ENCODE results near the gene STRIP2.
A peak's percentile ranks its signal among the peaks of the same experiment; 100 is the strongest.
"Not testable (repeated sequence)": the region's sequence is repeated elsewhere in the genome, so short reads cannot be mapped to it uniquely, and the experiment has no call there.

Gene STRIP2

DNA sequence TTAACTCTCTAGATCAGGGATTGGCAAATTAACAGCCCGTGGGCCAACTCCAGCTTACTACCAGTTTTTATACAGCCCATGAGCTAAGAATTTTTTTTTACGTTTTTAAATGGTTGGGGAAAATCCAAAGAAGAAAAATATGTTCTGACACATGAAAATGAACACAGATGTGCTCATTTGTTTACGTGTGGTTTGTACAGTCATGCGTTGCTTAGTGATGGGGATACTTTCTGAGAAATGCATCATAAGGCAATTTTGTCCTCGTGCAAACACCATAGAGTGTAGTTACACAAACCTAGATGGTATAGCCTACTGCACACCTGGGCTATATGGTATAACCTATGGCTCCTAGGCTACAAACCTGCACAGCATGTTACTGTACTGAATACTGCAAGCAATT lies 59.8 kb downstream of the STRIP2 start:
- DNase-seq (ENCODE audit: low read depth in 2 of 2), result no peak

DNA sequence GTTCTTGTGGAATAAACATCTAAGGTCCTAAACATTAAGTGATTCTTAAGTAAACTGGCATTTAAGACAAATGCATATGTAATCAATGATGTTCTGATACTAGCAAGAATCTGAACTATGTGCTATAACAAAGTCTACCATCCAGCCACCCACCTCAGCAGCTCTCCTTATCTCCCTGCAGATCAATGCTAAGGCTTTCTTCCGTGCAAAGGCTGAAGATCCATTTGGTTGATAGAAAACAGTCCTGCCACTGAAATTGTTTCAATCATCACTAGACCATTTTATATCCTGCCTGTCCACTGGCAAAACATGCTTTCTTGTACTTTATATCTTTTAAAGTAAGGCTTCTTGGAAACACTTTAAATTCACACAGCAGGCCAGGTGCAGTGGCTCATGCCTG lies 61.8 kb downstream of the STRIP2 start:
- no peak for DNase-seq (ENCODE audit: low read depth in 2 of 2)

DNA sequence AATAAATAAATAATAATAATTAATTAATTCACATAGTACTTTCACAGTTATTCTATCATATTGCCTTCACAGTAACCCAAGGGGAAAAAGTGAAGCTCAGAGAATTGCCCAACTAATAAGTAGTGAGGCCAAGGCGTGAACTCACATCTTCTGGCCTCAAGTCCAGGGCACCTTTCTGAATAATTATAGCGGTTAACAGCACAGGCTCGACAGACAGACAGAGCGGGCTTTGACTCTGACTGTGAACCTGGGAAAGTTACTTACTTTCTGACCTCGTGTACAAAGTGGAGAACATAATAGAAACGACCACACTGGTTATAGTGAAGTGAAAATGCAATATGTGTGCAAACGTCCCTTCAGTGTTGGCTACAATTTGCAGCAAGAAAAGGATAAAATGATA lies 62.4 kb downstream of the STRIP2 start:
- DNase-seq (ENCODE audit: low read depth in 2 of 2), result no peak

DNA sequence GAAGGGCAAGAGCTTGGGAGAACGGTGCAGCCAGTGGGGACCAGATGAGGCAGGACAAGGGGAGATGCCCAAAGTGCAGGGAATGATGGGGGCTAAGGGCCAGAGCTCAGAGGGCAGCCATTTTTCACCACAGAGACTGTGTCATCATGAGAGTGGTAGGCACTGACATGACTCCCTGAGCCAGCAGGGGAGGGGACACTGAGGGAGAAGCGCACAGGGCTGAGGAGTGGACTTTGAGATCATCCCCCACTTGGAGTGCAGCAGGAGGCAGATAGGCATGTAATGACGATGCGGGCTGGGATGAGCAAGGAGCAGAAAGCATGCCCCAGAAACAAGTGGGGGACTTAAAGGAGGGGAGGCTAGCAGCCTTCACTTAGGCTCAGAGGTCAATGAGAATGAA lies 62.9 kb downstream of the STRIP2 start:
- no peak for DNase-seq (ENCODE audit: low read depth in 2 of 2)

DNA sequence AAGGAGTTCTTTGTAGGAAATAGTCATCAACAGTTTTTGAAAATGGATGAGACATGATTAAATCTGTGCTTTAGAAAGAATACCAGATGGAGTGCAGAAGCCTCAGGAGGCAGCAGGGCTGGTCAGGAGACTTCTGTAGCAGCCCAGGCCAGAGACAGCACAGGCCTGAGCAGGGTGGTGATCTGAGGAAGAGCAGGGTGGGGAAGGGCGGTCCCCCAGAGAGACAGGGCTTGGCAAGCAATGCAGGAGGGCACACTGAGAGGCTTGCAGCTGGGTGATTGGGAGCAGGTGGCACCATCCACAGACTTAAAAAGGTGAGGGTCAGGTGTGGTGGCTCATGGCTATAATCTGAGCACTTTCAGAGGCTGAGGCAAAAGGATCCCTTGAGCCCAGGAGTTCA lies 63.8 kb downstream of the STRIP2 start:
- no peak for DNase-seq (ENCODE audit: low read depth in 2 of 2)

DNA sequence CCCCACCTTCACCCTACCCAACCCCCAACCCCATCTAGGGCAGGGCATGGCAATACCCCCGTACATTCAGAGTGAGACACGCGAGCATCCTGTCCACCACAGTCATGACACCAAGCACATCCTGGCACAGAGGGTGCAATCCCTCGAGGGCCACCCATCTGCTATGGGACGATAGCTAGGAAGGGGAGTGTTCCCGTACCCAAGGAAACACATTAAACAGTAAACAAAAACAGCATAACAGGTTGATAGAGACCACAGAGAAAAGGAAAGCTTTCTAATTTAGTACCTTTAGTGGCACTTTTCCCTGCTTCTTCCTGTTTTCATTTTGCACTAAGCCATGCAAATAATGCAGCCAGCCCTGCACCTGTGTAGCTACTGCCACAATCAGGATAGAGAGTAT lies 65.8 kb downstream of the STRIP2 start:
- DNase-seq (ENCODE audit: low read depth in 2 of 2), result no peak

DNA sequence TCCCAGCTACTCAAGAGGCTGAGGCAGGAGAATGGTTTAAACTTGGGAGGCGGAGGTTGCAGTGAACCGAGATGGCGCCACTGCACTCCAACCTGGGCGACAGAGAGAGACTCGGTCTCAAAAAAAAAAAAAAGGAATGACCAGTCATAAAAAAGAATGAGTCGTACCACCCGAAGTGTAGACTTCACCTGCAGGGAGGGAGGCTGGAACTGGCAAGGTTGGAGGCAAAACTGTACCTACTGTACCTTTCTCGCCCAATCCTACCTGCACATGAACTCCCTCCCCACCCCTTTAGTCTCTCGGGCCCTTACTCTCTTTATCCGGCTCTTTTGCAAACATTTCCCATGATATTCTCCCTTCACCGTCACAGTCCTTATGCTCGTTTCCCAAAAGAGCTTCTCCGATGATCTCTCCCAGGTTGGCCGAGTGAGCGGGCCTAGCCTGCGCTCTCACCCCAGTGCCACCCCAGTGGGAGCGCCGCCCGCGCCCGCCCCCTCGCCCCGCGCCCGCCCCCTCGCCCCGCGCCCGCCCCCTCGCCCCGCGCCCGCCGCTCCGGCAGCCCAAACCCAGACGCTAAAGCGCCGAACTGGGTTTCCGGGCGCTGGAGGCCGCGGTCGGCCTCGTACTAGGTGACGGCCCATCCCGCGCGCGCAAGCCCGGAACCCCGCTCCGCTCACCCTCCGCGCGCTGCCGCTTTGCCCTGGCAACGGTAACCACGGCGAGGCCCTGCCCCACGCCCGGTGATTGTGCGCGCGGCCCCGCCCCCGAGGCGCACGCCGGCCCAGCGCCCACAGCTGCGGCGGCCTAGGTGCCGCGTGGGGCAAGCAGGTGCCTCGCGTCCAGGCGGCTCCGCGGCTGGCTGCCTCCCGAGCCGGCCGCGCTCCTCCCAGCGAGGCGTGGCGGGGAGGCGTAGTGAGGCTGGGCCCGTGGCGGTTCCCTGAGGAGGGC lies 67.8 kb downstream of the STRIP2 start, which contains the start of gene SMKR1:
Gene SMKR1, plus strand, starts transcription at position 772 of the 948 bp plus-strand sequence. CDS start 294 bp downstream, outside the sequence.
- peak; percentile 78 to 82 for DNase-seq (ENCODE audit: low read depth in 2 of 2)

DNA sequence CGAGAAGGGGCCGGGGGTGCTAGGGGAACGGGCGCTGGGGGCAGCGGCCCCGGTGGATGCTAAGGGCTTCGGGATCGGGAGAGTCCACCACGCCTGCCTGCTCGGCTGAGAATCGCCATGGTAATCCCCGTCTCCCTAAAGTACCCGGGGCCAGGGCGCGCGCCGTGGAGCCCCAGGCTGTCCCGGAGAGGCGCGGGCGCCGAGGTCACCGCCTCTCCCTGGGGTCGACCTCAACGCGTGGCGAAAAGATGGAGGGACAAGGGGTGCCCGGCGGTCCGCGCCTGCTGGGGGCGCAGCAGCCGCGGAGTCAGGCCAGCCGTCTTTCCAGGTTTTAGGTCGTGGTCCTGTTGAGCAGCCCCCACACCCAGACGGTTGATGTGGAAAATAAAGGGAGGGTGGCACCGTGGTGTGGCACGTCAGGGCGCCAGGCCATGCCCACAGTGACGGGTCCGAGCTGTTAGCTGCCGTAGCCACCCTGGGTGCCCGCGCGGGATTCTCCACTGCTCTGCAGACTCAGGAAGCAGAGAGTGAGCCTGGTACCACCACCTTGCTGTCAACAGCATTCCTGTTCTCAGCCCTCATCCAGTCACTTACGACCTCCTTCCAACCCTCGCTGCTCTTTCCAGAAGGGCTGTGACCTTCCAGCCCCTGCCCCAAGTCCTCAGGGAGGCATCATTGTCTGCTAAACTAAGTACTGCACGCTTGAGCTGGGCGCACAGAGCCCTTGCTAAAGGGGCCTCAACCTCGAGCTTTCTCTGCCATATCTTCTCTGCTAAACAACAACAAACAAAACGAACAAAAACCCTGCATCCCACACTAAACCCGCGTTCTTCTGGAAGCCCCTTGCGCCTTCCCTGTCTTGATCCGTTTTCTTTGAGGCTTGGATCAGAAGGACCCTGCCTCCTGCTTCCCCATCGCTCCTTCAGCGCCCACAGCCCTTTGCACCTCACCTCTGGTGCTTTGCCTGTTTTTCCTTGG lies 68.8 kb downstream of the STRIP2 start:
- DNase-seq (ENCODE audit: low read depth in 2 of 2), result peak in 1 of 2 donors; percentile 7

DNA sequence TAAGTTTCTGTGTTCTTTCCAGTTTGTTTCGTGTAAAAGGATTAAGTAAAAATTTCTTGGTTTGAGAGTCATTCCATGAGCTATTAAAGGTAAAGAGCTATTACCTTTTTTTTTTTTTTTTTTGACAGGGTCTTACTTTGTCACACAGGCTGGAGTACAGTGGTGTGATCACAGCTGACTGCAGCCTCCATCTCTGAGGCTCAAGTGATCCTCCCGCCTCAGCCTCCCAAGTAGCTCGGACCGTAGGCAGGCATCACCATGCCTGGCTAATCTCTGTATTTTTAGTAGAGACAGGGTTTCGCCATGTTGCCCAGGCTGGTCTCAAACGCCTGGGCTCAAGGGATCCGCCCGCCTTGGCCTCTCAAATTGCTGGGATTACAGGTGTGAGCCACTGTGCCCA lies 69.5 kb downstream of the STRIP2 start:
- no peak for DNase-seq (ENCODE audit: low read depth in 2 of 2)

DNA sequence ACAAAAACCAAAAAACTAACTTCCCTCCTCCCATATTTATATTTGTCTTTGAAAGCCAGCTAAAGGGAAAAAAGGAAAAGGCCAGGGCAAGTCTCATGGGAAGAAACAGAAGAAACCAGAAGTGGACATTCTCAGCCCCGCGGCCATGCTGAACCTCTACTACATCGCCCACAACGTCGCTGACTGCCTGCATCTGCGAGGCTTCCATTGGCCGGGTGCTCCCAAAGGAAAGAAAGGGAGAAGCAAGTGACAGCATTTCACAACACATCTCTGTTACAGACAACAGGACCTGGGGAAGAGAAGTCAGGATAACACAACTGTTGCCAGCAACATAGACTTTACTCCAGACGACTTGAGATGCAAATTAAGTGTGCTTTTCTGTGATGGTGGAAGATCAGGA lies 78.0 kb downstream of the STRIP2 start:
- DNase-seq (ENCODE audit: low read depth in 2 of 2), result no peak

DNA sequence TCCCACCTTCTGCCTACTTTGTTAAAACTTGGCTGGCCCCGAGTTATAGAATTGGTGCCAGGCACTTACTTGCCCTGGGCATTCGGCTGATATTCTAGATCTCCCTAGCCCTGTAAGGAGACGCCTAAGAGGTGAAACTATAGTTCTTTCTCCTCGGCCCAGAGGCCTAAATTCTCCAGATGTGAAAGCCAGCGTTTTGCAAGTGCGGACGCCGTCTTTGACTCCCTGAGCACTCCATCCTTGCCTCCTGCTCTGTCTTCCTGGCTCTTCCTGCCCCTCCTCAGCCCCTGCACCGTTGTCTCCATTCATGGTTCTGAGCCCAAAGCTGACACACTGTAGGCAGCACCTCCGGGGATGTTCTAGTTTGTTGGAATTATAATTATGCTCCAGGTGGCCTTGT lies 79.3 kb downstream of the STRIP2 start:
- no peak for DNase-seq (ENCODE audit: low read depth in 2 of 2)

DNA sequence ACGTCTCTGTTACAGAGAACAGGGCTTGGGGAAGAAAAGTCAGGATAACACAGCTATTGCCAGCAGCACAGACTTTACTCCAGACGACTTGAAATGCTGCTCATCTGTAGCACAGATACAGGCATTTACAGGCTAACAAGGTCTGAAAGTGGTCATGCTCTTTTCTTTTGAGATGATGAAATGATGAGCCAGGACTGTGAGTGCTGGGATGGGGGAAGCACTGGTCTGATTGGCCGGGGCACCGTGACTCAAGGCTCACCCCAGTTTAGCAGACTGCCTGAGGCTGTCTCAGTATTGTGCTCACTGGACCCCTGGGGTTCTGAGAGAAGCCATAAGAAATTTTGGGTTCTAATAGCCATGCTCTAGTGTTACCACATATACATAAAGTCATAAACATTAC lies 80.5 kb downstream of the STRIP2 start:
- DNase-seq (ENCODE audit: low read depth in 2 of 2), result no peak

DNA sequence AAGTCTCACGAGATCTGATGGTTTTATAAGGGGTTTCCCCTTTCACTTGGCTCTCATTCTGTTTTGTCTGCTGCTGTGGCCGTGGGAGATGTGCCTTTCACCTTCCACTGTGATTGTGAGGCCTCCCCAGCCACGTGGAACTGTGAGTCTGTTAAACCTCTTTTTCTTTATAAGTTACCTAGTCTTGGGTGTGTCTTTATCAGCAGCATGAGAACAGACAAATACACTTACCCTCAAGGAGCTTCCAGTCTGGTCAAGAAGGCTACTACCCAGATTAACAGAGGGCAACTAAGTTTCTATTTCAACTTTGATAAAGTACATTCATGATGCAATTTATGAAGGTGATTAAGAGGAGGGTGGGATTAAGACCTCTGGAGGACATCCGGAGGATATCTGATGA lies 81.1 kb downstream of the STRIP2 start:
- no peak for DNase-seq (ENCODE audit: low read depth in 2 of 2)

DNA sequence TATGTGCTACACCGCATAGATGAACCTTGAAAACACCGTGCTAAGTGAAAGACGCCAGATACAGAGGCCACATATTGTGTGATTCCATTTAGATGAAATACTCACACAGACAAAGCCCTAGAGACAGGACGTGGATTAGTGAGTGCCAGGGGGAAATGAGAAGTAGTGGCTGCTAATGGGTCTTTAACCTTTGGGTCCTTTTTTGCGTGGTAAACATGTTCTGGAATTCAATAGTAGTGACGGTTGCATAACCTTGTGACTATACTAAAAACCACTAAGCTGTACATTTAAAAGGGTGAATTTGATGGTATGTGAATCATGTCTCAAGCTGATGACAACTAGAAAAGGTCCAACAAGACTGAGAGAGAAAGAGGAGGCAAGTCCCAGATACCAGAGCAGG lies 83.7 kb downstream of the STRIP2 start:
- no peak for DNase-seq (ENCODE audit: low read depth in 2 of 2)

DNA sequence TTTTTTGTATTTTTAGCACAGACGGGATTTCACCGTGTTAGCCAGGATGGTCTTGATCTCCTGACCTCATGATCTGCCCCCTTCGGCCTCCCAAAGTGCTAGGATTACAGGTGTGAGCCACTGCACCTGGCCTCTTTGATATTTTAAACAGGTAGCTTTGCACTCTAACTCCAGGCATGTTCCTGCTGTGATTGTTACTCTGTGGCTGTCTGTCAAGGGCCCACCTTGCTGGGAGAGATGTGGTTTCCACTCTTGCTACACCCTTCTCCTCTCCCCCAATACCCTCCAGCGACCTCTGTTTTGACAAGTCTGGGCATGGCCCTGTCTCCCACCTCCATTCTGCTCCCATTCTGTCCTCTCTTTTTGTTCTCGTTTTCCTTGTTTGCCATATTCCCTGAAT lies 85.2 kb downstream of the STRIP2 start:
- no peak for DNase-seq (ENCODE audit: low read depth in 2 of 2)

DNA sequence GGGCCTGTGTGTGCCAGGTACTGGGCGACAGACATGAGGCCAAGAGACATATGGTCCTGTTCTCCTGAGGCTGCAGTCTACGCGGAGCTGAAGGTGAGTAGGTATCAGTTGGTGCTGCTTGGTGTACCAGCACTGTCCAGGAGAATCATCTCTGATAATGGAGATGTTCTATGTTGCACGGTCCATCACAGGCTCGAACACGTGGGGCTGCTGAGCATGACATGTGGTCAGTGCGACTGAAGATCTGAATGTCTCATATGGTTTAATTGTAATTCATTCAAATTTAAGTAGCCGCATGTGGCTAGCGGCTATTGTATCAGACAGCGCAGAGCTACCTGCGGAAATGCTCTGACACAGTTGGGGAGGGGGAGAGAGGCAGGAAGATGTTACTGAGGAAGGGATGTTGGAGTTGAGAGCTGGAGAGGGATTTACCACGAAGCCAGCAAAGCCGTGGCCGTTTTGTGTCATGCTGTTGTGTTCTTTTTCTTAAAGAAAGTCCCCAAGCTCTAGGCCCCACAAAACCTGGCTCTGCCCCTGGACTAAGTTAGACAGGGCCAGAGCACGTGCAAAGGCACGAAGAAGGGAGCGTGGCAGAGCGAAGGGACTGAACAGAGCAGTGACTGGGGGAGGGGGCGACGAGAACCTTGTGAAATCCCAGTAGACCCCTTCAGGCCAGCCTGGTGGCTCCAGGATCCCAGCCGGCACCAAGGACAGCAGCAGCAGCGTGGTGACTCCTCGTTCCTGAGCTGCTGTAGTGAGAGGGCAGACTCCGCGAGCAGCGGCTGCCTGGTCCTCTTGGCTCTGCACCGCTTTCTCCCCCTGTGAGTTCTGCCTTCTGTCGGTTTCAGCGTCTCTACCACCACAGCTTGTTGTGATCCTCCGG lies 88.1 kb downstream of the STRIP2 start:
- DNase-seq (ENCODE audit: low read depth in 2 of 2), result no peak

DNA sequence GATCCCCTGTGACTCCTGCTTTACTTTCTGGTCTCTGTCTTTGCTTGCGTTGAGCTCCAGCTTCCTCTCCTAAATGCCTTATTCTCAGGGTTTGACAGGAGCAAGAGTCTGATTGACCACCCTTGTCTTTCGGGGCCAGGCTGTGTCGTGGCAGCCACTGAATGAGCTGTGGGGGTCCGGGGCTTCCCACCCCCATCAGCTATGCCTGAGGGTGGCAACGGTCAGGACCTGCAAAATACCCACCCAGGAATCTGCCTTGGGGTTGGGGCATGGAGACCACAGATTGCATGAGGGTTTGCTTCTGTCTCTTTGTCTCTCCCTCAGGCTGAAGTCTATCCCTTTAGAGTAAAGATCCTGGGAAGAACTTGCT lies 88.7 kb downstream of the STRIP2 start:
- no peak for DNase-seq (ENCODE audit: low read depth in 2 of 2)

DNA sequence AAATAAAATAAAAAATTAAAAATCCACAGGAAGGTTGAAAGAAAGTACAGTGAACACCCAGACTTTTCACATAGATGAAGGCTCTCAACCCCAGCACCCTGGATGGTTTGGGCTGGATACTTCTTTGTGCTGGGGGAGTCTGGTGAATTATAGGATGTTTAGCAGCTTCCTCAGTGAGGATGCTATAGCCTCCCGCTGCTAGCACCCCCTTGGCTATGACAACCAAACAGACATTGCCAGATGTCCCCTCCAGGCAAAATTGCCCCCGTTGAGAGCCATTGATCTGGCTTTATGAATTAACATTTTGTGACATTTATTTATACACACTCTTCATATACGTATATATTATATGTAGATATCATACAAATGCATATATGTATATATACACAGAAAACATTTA lies 89.7 kb downstream of the STRIP2 start:
- DNase-seq (ENCODE audit: low read depth in 2 of 2), result no peak

DNA sequence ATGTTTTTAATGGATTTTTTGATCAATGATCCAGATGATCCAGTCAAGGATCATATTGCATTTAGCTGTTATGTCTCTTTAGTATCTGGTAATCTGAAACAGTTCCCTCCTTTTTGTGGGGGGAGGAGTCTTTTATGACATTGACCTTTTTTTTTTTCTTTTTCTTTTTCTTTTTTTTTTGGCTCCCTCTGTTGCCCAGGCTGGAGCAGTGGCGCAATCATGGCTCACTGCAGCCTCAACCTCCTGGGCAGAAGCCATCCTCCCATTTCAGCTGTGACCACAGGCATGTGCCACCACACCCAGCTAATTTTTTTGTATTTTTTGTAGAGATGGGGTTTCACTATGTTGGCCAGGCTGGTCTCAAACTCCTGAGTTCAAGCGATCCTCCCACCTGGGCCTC lies 90.2 kb downstream of the STRIP2 start:
- not testable (repeated sequence) for DNase-seq (ENCODE audit: low read depth in 2 of 2)

DNA sequence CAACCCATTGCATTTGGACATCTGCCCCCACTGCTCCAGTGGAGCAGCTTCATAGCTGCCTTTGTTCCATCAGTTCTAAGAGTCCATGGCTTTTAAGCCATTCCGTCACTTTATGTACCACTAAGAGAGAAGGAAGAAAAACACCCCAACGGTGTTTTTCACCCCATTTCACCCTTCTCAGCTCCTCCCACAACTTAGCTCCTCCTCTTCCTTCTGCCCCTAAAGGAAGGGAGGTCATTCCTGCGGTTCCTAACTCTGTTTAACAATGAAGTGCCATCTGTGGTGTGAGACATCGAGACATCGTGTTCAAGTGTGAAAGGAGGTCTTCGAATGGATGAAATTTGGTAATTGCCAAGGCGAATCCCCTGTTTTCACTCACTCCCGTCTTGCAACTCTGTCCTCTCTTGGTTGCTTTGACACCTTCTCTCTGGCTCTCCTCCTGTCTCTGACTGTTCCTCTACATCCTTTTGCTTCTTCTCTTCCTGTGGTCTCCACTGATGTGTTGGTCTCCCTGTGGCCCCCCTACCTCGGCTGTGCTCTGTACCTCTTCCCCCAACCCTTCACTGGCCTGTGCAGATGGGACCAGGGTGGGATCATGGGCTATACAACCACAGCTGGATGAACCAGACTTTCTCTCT lies 91.1 kb downstream of the STRIP2 start:
- DNase-seq (ENCODE audit: low read depth in 2 of 2), result no peak

DNA sequence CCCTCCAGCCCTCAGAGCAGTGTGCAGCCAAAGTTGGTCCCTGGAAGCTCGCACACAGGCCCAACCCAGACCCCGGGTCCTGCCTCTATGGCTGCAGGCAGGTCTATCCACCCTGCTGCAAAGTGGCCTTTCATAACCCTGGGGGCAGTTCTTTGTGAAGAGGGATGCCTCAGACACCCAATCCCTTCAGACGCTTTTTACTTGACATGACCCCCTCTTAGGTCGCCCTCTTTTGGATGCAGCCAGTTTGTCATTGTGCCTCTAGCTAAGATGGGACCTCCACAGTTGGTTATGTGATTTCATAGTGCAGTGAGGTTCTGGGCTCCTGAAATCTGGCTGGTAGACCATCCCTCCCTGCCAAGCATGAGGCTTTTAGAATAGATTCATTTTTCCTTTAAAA lies 95.4 kb downstream of the STRIP2 start:
- no peak for DNase-seq (ENCODE audit: low read depth in 2 of 2)
